ENCODE results near the gene CENPVL3. TPM values are rescaled to one million over a fixed set of nuclear protein-coding genes. Genes with fewer than 3 reads are reported as not detected.
"Not testable (repeated sequence)": the region's sequence is repeated elsewhere in the genome, so short reads cannot be mapped to it uniquely, and the experiment has no call there.

CENPVL3 gene
- 0.10 TPM in 1 of 2 replicates, not detected in the other for total RNA-seq

- not testable (repeated sequence) for DNase-seq (ENCODE audit: low read depth)
Observed at GRCh38 chrX:51618241-51619155, at the start of gene CENPVL3. Gene CENPVL3 (minus strand): TSS chrX:51618912. CDS start chrX:51618873, 39 bp downstream.

- no peak for DNase-seq (ENCODE audit: low read depth)
Observed at GRCh38 chrX:51665981-51666380, 47.3 kb upstream of the CENPVL3 start.

GRCh38 chrX:51643377-51643776 lies 24.7 kb upstream of the CENPVL3 start:
- no peak for DNase-seq (ENCODE audit: low read depth)

- peak; percentile 35 for DNase-seq (ENCODE audit: low read depth)
Observed at GRCh38 chrX:51641421-51642021, 22.8 kb upstream of the CENPVL3 start.

- DNase-seq (ENCODE audit: low read depth), result not testable (repeated sequence)
Observed at GRCh38 chrX:51636511-51636910, 17.8 kb upstream of the CENPVL3 start.

- DNase-seq (ENCODE audit: low read depth), result peak; percentile 27
Observed at GRCh38 chrX:51614353-51615012, 4.2 kb downstream of the CENPVL3 start.

- no peak for DNase-seq (ENCODE audit: low read depth)
Observed at GRCh38 chrX:51608766-51609165, 9.9 kb downstream of the CENPVL3 start.

GRCh38 chrX:51608126-51608525 lies 10.6 kb downstream of the CENPVL3 start:
- DNase-seq (ENCODE audit: low read depth), result no peak

- DNase-seq (ENCODE audit: low read depth), result no peak
Observed at GRCh38 chrX:51606446-51606845, 12.3 kb downstream of the CENPVL3 start.

GRCh38 chrX:51598899-51599298 lies 19.8 kb downstream of the CENPVL3 start:
- DNase-seq (ENCODE audit: low read depth), result no peak

GRCh38 chrX:51571874-51572273 lies 46.8 kb downstream of the CENPVL3 start:
- no peak for DNase-seq (ENCODE audit: low read depth)

GRCh38 chrX:51569561-51569960 lies 49.2 kb downstream of the CENPVL3 start:
- no peak for DNase-seq (ENCODE audit: low read depth)

- peak; percentile 1 for DNase-seq (ENCODE audit: low read depth)
Observed at GRCh38 chrX:51568586-51568985, 50.1 kb downstream of the CENPVL3 start.

Other genes with a start within 250 kb of the CENPVL3 start
- 1.7 and 3.3 TPM in 2 replicates for gene NUDT11, start 122.3 kb downstream of the CENPVL3 start, total RNA-seq
- not detected in 2 replicates for gene CENPVL2, start 63.9 kb upstream of the CENPVL3 start, total RNA-seq
- gene CENPVL1, start 91.6 kb upstream of the CENPVL3 start, total RNA-seq, result not detected in 2 replicates
- 4.3 and 15.5 TPM in 2 replicates for gene GSPT2, start 124.5 kb upstream of the CENPVL3 start, total RNA-seq